Keratinocyte (primary cell): ENCODE measurements around the gene NUP210. TPM values are rescaled to one million over a fixed set of nuclear protein-coding genes. Genes with fewer than 3 reads are reported as not detected.

Experiments
- DNase-seq: peaks from one replicate; pipeline ENCODE4 v3.0.0-alpha.2; 2011; ENCODE audit warnings: low read depth, missing footprints, low spot score
- FAIRE-seq: peaks from 2 replicates; lab custom pipeline; 2011; peaks lifted over from hg19 to GRCh38; lab: Jason Lieb, UNC
- H2AFZ ChIP-seq: 2 replicates; pipeline ENCODE4 v1.6.0; 2012; ENCODE audit warnings: low read length, control low read depth, inconsistent platforms; ENCODE audit not compliant: control insufficient read depth
- H3K27ac ChIP-seq: 2 replicates; pipeline ENCODE4 v1.5.1; 2011; ENCODE audit warnings: low read length; ENCODE audit not compliant: control insufficient read depth, insufficient read depth
- H3K27me3 ChIP-seq: 3 replicates; pipeline ENCODE4 v1.6.0; 2011; ENCODE audit warnings: low read length; ENCODE audit not compliant: control insufficient read depth, insufficient read depth; ENCODE audit errors: extremely low read depth
- H3K36me3 ChIP-seq, 2 experiments: 2 replicates in 1 of 2; 3 replicates in 1 of 2; pipeline ENCODE4 v1.5.1; 2011; ENCODE audit warnings: low read length in 2 of 2, mild to moderate bottlenecking in 1 of 2; ENCODE audit not compliant: control insufficient read depth in 2 of 2, insufficient read depth in 2 of 2; ENCODE audit errors: extremely low read depth in 1 of 2
- H3K4me1 ChIP-seq: 3 replicates; pipeline ENCODE4 v1.5.1; 2011; ENCODE audit warnings: low read length; ENCODE audit not compliant: control insufficient read depth, insufficient read depth; ENCODE audit errors: extremely low read depth
- H3K4me2 ChIP-seq: 3 replicates; pipeline ENCODE4 v1.6.0; 2011; ENCODE audit warnings: low read depth, low read length; ENCODE audit not compliant: control insufficient read depth, insufficient read depth; ENCODE audit errors: extremely low read depth
- H3K4me3 ChIP-seq, 3 experiments: fragments of 200-600 bp in 1 of 3; sonication (generic) in 1 of 3; 2 replicates in 2 of 3; 3 replicates in 1 of 3; pipeline ENCODE4 v1.5.1; 2011 to 2016; ENCODE audit warnings: low read length in 3 of 3, mild to moderate bottlenecking in 3 of 3, control low read depth in 2 of 3, inconsistent platforms in 1 of 3, low read depth in 1 of 3, mixed read lengths in 1 of 3, mixed run types in 1 of 3, moderate library complexity in 1 of 3; ENCODE audit not compliant: control insufficient read depth in 2 of 3, insufficient read depth in 2 of 3; ENCODE audit errors: extremely low read depth in 1 of 3
- H3K79me2 ChIP-seq: 2 replicates; pipeline ENCODE4 v1.6.0; 2012; ENCODE audit warnings: low read length; ENCODE audit not compliant: control insufficient read depth, insufficient read depth
- H3K9ac ChIP-seq: 3 replicates; pipeline ENCODE4 v1.6.0; 2011; ENCODE audit warnings: low read length; ENCODE audit not compliant: control insufficient read depth, insufficient read depth; ENCODE audit errors: extremely low read depth
- H3K9me1 ChIP-seq: 3 replicates; pipeline ENCODE4 v1.6.0; 2011; ENCODE audit warnings: low read length; ENCODE audit not compliant: control insufficient read depth, insufficient read depth; ENCODE audit errors: extremely low read depth
- H3K9me3 ChIP-seq: 2 replicates; pipeline ENCODE4 v1.5.1; 2012; ENCODE audit warnings: low read depth, low read length; ENCODE audit not compliant: control insufficient read depth
- H4K20me1 ChIP-seq: 3 replicates; pipeline ENCODE4 v1.6.0; 2011; ENCODE audit warnings: low read length; ENCODE audit not compliant: control insufficient read depth, insufficient read depth; ENCODE audit errors: extremely low read depth
- CTCF ChIP-seq, 3 experiments: IDR thresholded peaks in 1 of 3; conservative IDR thresholded peaks in 1 of 3; optimal IDR thresholded peaks in 1 of 3; 2 replicates in 2 of 3; 3 replicates in 1 of 3; pipeline versions ENCODE3 to v1.5.1; 2011; ENCODE audit warnings: low read length in 3 of 3, mild to moderate bottlenecking in 3 of 3, moderate library complexity in 2 of 3, control low read depth in 1 of 3, inconsistent platforms in 1 of 3; ENCODE audit not compliant: insufficient read depth in 2 of 3; ENCODE audit errors: extremely low read depth in 1 of 3
- EZH2 ChIP-seq: IDR thresholded peaks from one replicate; pipeline ENCODE4 v1.6.1; 2012; ENCODE audit warnings: inconsistent platforms, mild to moderate bottlenecking, low read length, moderate library complexity
- dilution Hi-C: fragments of 300-500 bp; cut with MboI; formaldehyde crosslinking; loops from one replicate; pipeline ENCODE4 v1.7.0; 2020; ENCODE audit warnings: low sequenced_read_pairs; ENCODE audit not compliant: extremely low pct_ligation_motif_present
- polyA plus RNA-seq, 5 experiments: library from polyadenylated mRNA; depleted of rRNA in 3 of 5; stranded (reverse) in 3 of 5; stranded (forward) in 1 of 5; unstranded in 1 of 5; fragments of >200 nt; gene quantifications; 1 replicate in 1 of 5; 2 replicates in 3 of 5; 3 replicates in 1 of 5; pipeline versions ENCODE4 v1.2.1 to v1.2.3, GENCODE V29; 2011 to 2012; ENCODE audit warnings: missing spikeins in 2 of 5, low read depth in 1 of 5, low replicate concordance in 1 of 5

NUP210 gene
- polyA plus RNA-seq, 1 donor (not counting 4 experiments of a cell fraction or from before 2014, with no cell fraction given): 0.01 TPM

DNA sequence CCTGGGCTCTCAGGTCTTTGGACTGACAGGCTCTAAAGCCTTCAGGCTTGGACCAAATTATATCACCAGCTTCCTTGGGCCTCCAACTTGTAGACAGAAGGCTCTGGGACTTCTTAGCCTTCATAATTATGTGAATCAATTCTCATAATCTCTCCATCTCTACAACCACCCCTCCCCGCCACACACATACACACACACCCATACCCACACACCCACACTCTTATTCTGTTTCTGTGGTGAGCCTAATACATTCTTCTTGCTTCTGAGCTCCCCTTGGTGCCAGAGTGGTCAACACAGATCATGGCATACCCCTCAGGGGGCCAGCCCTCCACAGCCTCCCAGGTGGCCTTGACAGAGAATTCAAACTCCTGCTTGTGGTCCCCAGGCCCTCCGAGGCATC lies 5.6 kb upstream of the NUP210 start:
- no peak overlapping the region for H2AFZ ChIP-seq
- H3K9ac ChIP-seq: no peak overlapping the region
- DNase-seq (no peak), FAIRE-seq (no peak)
- H3K9me1 ChIP-seq: no peaks in the 10 kb centered on the region
- H3K4me3 ChIP-seq: no peak overlapping the region
- H3K27me3 ChIP-seq: peaks cover 5% of the 10 kb centered on the region
- H3K9me3 ChIP-seq: no peaks in the 10 kb centered on the region
- no peaks in the 10 kb centered on the region for H3K36me3 ChIP-seq
- no peaks in the 10 kb centered on the region for H3K79me2 ChIP-seq
- no peaks in the 10 kb centered on the region for H3K4me1 ChIP-seq
- no peak overlapping the region for H3K27ac ChIP-seq
- no peaks in the 10 kb centered on the region for H4K20me1 ChIP-seq
- dilution Hi-C loops: no loop called here
- TF ChIP-seq EZH2: no peak
- no peak for TF ChIP-seq CTCF (optimal IDR thresholded peaks at IDR 0.05 in 1 of 3, IDR thresholded peaks at IDR 0.05 in 1 of 3, conservative IDR thresholded peaks at IDR 0.05 in 1 of 3; ENCODE audit: extremely low read depth in 1 of 3, insufficient read depth in 2 of 3, low read length in 3 of 3)
- H3K4me2 ChIP-seq: no peak overlapping the region

GRCh38 chr3:13424865-13425617 lies 4.9 kb upstream of the NUP210 start:
- DNase-seq: no peak
- no peaks in the 10 kb centered on the region for H3K9me3 ChIP-seq
- H2AFZ ChIP-seq: no peak overlapping the region
- dilution Hi-C loops: no loop called here
- H3K4me3 ChIP-seq: no peak overlapping the region
- H3K36me3 ChIP-seq: no peaks in the 10 kb centered on the region
- H3K4me1 ChIP-seq: no peaks in the 10 kb centered on the region
- H3K9me1 ChIP-seq: no peaks in the 10 kb centered on the region
- peaks cover 10% of the 10 kb centered on the region for H3K27me3 ChIP-seq
- no peak overlapping the region for H3K9ac ChIP-seq
- H3K4me2 ChIP-seq: no peak overlapping the region
- no peaks in the 10 kb centered on the region for H4K20me1 ChIP-seq
- TF ChIP-seq CTCF (optimal IDR thresholded peaks at IDR 0.05 in 1 of 3, IDR thresholded peaks at IDR 0.05 in 1 of 3, conservative IDR thresholded peaks at IDR 0.05 in 1 of 3; ENCODE audit: extremely low read depth in 1 of 3, insufficient read depth in 2 of 3, low read length in 3 of 3): no peak
- no peak for TF ChIP-seq EZH2
- H3K79me2 ChIP-seq: no peaks in the 10 kb centered on the region
- H3K27ac ChIP-seq: no peak overlapping the region
- FAIRE-seq: no peak
